GM23248 (cell line): Measurements from ENCODE around the gene ALCAM.

Experiments
- EZH2 ChIP-seq: fragments of 200-600 bp; sonication (generic); IDR thresholded peaks from 2 replicates; pipeline ENCODE4 v1.6.1; 2018; ENCODE audit warnings: antibody characterized with exemption, mild to moderate bottlenecking; ENCODE audit not compliant: insufficient read depth, poor library complexity, severe bottlenecking
- EZH2phosphoT487 ChIP-seq: fragments of 200-600 bp; sonication (generic); IDR thresholded peaks from 2 replicates; pipeline ENCODE4 v1.6.1; 2018; ENCODE audit warnings: antibody characterized with exemption, moderate library complexity, mild to moderate bottlenecking, low read depth; ENCODE audit not compliant: insufficient read depth

- TF ChIP-seq EZH2 (no peak), EZH2phosphoT487 (no peak)
Measured at GRCh38 chr3:105367063-105367405, 325 bp downstream of the ALCAM start.
